Measurements from ENCODE around the gene ADRB2. TPM values are rescaled to one million over a fixed set of nuclear protein-coding genes. Genes with fewer than 3 reads are reported as not detected.

ADRB2 gene
- total and polyA plus RNA-seq, 9 donors: 0.23 to 2.3 (median 1.0) TPM

- no peak for DNase-seq
- Histone ChIP-seq H3K27ac (no peak overlapping the region), H3K9me3 (no peaks in the 10 kb centered on the region), H3K4me3 (no peak overlapping the region), H3K27me3 (no peaks in the 10 kb centered on the region), H3K4me1 (ENCODE audit: insufficient read depth) (no peaks in the 10 kb centered on the region), H3K36me3 (no peaks in the 10 kb centered on the region)
- TF ChIP-seq POLR2A (IDR thresholded peaks at IDR 0.05) (no peak), EP300 (IDR thresholded peaks at IDR 0.05) (no peak), CTCF (IDR thresholded peaks at IDR 0.05) (no peak)
- intact Hi-C loops (cut with DNase I): no loop called here
Measured at GRCh38 chr5:148791334-148791667, 35.1 kb upstream of the ADRB2 start.

- Histone ChIP-seq H3K4me3 (no peak overlapping the region), H3K36me3 (no peaks in the 10 kb centered on the region), H3K9me3 (no peaks in the 10 kb centered on the region), H3K27ac (no peak overlapping the region), H3K4me1 (ENCODE audit: insufficient read depth) (no peaks in the 10 kb centered on the region), H3K27me3 (no peaks in the 10 kb centered on the region)
- no peak for DNase-seq
- intact Hi-C loops (cut with DNase I): no loop called here
- WGBS, 3 donors: 65 to 79% (median 77%) methylated on average over 2 of the region's 2 CpGs
- no peak for TF ChIP-seq POLR2A (IDR thresholded peaks at IDR 0.05)
- no peak for TF ChIP-seq CTCF (IDR thresholded peaks at IDR 0.05)
- no peak for TF ChIP-seq EP300 (IDR thresholded peaks at IDR 0.05)
Measured at GRCh38 chr5:148791696-148792095, 34.7 kb upstream of the ADRB2 start.

GRCh38 chr5:148792744-148793143 lies 33.7 kb upstream of the ADRB2 start:
- intact Hi-C loops (cut with DNase I): no loop called here
- Histone ChIP-seq H3K4me3 (no peak overlapping the region), H3K9me3 (no peaks in the 10 kb centered on the region), H3K27me3 (no peaks in the 10 kb centered on the region), H3K4me1 (ENCODE audit: insufficient read depth) (no peaks in the 10 kb centered on the region), H3K27ac (no peak overlapping the region), H3K36me3 (no peaks in the 10 kb centered on the region)
- WGBS, 3 donors: 76 to 89% (median 80%) methylated on average over 4 of the region's 4 CpGs
- no peak for TF ChIP-seq POLR2A (IDR thresholded peaks at IDR 0.05)
- TF ChIP-seq CTCF (IDR thresholded peaks at IDR 0.05): no peak
- no peak for TF ChIP-seq EP300 (IDR thresholded peaks at IDR 0.05)
- DNase-seq: no peak

GRCh38 chr5:148793261-148793660 lies 33.1 kb upstream of the ADRB2 start:
- Histone ChIP-seq H3K27ac (no peak overlapping the region), H3K9me3 (no peaks in the 10 kb centered on the region), H3K36me3 (no peaks in the 10 kb centered on the region), H3K27me3 (no peaks in the 10 kb centered on the region), H3K4me3 (no peak overlapping the region), H3K4me1 (ENCODE audit: insufficient read depth) (no peaks in the 10 kb centered on the region)
- TF ChIP-seq POLR2A (IDR thresholded peaks at IDR 0.05): no peak
- no peak for TF ChIP-seq EP300 (IDR thresholded peaks at IDR 0.05)
- TF ChIP-seq CTCF (IDR thresholded peaks at IDR 0.05): no peak
- DNase-seq: no peak
- intact Hi-C loops (cut with DNase I): no loop called here

- no peaks in the 10 kb centered on the region for H3K9me3 ChIP-seq
- 93 to 100% (median 95%) methylated on average over 1 of the region's 1 CpG for WGBS, 3 donors
- no peak for TF ChIP-seq EP300 (IDR thresholded peaks at IDR 0.05)
- no peak for TF ChIP-seq CTCF (IDR thresholded peaks at IDR 0.05)
- TF ChIP-seq POLR2A (IDR thresholded peaks at IDR 0.05): no peak
- no peak overlapping the region for H3K4me3 ChIP-seq
- H3K27ac ChIP-seq: no peak overlapping the region
- no peak for DNase-seq
- no peaks in the 10 kb centered on the region for H3K27me3 ChIP-seq
- no peaks in the 10 kb centered on the region for H3K36me3 ChIP-seq
- H3K4me1 ChIP-seq (ENCODE audit: insufficient read depth): no peaks in the 10 kb centered on the region
- intact Hi-C loops (cut with DNase I): no loop called here
Measured at GRCh38 chr5:148794275-148794674, 32.1 kb upstream of the ADRB2 start.
